ENCODE measurements around the gene SYF2.
"Not testable (repeated sequence)": the region's sequence is repeated elsewhere in the genome, so short reads cannot be mapped to it uniquely, and the experiment has no call there.

Gene SYF2

DNA sequence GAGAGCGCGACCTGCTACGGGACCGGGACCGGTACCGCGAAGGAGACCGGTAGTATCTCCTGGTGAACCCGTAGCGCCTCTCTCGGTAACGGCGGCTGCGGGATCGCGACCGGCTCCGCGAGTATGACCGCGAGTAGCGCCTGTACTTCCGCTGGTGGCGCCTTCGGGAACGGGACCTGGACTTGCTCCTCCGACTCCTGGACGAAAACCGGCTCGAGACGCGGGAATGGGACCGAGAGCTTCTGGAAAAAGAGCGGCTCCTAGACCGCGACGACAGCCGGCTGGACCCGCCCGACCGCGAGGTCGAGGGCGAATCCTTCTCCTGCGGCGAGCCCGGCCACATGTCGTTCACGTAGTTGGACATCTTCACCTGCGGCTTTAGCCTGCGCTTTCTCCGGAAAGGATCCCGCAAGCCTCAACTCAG, 14.3 kb upstream of the SYF2 start:
- no peak for DNase-seq (ENCODE audit: low read depth)

DNA sequence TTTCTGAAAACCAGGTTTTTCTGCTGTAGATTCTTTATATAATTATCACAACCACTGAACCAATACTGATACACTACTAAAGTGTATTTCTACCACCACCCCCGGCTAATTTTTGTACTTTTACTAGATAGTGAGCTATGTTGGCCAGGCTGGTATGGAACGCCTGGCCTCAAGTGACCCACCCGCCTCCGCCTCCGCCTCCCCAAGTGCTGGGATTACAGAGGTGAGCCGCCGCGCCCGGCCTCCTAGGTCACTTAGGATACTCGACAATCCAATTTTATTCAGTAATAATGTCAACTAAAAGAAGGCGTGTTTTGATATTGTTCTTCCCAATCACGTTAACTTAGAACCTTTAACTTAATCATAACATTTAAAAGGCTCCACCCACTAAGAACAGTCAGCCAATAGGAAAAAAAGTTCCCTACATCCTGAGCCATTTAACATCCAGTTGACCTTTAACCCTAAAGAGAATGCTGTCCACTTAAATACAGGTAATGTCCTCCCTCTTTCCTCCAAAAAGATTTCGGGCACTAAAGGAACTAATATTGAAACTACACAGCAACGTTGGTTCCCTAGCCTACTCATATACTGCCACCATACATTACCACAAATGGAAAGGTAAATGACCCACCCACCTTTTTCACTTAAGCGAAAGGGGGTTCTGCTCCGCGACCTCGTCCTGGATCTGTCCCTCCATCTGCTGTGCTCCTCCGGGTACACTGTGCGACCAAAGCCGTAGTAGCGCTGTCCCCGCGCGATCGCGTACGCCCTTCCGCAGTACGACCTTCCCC, 13.7 kb upstream of the SYF2 start:
- no peak for DNase-seq (ENCODE audit: low read depth)

DNA sequence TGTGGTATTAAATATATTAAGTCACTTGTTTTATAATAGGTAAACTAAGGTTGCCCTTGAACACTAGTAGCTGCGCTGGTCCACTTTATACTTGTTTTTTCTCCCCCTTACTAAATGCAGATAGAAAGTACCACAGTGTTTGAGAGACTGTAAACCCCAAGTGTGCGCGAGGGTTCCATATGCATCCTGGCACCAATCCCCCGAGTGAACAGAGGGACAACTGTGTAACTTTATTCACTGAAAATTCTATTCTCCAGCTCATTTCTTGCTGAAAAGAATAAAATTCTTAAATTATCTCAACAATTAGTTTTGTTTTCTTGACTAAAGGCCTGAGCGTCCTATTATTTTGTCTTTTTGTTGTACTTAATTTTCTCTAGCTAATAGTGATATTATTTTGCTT, 13.1 kb upstream of the SYF2 start:
- no peak for DNase-seq (ENCODE audit: low read depth)

DNA sequence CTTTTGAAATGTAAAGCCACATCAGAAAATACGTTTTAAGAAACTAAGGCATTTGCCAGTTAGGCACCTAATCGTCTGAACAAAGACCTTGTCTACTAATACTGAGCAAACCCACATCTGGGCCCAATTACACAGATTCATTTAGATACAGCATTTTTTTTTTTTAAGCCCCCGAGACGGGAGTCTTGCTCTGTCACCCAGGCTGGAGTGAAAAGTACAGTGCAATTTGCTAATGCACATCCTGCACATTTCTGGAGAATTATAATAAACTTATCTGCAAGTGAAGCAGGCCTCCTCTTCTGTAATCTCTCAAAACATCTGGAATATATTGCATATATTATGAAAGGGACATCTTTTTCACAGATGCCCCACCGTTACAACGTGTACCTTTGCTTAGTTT, 11.6 kb upstream of the SYF2 start:
- no peak for DNase-seq (ENCODE audit: low read depth)

DNA sequence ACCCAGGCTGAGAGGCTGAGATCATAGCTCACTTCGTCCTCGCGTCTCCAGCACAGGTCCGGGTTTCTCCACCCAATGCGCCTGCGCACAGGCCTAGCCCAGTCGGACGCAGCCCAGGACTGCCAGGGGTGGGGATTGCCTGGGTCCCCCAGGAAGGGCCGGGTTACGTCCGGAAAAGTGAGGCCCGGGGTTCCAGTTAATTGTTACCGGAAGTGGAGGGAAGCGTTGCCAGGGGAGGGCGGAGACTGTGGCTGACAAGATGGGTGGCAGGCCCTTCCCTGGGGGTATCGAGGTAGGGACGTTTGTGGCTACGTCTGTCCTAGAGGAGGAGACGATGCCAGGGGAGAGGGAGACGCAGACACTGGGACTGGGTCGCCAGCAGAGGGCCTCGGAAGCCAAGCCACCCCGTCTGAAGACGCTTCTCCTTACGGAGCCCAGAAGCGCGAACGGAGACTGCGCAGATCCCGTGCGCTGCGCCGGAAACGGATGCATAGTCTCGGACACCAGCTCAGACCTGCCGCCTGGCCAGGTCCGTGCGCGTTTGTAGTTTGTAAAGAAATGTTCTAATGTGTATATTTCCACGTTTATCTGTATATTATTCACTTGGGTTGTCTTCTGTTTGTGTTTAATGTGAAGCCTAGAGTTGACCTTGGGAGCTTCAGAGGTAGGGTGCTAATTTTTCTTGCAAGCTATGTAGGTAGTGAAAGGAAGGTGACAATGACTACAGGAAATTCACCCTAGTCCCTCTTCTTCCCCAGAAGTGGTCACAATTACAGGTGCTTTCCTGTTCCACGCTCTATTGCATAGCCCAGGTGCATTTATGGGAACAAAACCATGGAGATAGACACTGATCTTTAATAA, 7.6 kb upstream of the SYF2 start:
- peak; percentile 64 for DNase-seq (ENCODE audit: low read depth)

DNA sequence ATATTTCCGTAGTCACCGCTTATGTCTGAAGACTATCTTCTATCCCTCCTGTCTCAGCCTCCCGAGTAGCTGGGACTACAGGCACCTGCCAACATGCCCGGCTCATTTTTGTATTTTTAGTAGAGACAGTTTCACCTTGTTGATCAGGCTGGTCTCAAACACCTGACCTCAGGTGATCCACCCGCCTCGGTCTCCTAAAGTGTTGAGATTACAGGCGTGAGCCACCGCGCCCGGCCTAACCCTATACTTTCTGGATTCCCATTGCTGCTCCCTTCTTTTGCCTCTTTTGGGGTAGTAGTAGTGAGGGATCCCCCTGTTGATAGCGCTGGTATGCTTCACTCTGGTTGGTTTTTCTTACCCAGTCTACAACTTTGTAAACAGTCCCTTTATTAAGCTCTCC, 5.7 kb upstream of the SYF2 start:
- DNase-seq (ENCODE audit: low read depth) = no peak

DNA sequence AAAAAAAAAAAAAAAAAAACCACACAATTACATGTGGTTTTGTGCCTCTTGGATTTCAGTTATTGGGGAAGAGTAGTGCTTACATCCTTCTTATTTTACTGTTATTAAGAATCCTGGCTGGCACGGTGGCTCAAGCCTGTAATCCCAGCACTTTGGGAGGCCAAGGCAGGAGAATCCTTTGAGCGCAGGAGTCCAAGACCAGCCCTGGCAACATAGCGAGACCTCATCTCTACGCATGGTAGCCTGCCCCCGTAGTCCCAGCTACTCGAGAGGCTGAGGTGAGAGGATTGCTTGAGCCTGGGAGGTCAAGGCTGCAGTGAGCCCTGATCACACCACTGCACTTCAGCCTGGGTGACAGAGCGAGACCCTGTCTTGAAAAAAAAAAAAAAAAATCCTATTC, 4.0 kb upstream of the SYF2 start:
- DNase-seq (ENCODE audit: low read depth) = not testable (repeated sequence)

DNA sequence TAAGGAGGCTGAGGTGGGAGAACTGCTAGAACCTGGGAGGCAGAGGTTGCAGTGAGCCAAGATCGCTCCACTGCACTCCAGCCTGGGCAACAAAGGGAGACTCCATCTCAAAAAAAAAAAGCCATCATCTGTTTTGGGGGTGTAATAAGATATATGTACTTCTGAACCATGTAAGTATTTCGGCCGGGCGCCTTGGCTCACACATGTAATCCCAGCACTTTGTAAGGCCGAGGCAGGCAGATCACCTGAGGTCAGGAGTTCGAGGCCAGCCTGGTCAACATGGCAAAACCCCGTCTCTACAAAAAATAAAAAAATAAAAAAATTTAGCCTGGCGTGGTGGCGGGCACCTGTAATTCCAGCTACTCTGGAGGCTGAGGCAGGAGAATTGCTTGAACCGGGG, 3.1 kb upstream of the SYF2 start:
- DNase-seq (ENCODE audit: low read depth) = not testable (repeated sequence)

DNA sequence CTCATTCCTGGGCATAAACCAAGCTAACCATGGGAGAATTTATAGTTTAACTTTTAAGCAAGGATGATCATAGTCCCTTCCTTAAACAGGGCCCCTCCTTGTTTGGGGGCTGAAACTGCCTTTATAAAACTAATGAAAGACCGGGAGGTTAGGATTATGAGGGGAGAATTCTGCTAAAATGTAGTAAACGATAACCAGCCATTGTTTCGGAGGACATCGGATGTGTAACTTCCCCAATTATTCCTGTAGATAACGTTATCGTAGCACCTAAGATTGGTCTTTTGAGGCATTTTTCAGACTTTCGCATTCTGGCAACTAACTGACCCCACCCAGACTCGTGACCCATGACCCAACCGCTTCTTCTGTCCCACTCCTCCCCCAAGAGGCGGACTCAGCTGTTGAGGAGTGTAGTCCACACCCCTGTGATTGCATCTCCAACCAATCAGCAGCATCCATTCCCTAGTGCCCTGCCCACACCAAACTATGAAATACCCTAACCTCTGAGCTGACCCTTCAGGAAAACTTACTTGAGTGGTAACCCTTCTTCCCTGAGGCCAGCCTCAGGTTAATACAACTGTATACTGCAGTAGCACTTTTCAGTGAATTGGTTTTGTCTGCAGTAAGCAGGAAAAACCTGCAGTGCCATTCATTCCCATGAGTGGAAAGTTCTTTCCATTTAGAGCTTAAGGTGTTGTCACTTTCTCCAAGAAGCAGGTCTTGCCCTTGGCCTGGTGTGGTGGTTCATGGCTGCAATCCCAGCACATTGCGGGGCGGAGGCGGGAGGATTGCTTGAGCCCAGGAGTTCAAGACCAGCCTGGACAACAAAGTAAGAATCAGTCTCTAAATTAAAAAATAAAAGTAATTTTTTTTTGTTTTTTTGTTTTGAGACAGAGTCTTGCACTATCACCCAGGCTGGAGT, 823 bp upstream of the SYF2 start:
- no peak for DNase-seq (ENCODE audit: low read depth)

DNA sequence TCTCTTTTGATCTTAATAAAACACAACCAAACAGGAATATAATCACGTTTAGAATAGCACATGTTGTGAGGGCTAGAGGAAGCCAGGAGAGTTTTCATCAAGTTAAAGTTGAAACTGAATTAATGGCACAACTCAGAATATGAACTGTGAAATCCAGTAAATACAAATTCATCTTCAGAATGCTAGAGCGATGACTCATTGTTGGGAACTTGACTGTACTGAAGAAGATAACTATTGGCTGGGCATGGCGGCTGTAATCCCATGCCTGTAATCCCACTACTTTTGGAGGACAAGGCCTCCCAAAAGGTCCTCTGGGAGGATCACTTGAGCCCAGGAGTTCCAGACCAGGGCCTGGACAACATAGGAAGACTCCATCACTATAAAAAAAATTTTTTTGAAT, 8.8 kb downstream of the SYF2 start:
- DNase-seq (ENCODE audit: low read depth) = no peak

DNA sequence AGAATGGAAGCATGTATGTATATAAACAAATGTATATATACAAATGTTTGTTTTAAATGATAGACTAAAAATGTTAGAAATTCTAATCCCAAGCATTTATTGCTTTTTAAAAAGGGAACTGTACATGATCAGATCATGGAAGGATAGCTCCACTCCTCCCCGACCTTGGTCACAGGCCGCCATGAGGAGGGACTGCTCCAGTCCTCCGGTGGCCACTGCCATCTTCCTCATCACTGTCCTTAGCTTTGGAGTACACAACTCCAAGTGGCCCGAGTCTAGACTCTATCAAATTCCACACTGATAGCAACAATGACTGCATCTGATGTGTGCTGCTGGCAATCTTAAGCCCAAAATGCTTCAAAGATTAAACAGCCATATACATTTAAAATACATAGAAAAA, 9.7 kb downstream of the SYF2 start:
- DNase-seq (ENCODE audit: low read depth) = no peak

DNA sequence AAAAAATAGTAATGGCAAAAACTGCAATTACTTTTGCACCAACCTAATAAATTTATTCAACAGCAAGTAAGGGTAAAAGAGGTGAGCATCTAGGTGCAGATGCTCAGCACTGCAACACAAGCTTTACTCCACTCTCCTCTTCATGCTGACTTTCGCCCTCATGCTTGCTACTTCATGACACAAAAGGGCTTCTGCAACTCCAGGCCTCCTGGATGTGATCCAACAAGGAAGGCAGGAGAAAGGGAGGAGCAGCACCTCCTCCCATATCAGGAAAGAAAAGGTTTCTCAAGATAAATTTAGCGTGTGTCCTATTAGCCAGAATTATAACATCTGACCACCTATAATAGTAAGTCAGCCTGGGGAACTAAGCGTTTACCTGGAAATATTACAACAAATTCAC, 11.6 kb downstream of the SYF2 start:
- DNase-seq (ENCODE audit: low read depth) = no peak

DNA sequence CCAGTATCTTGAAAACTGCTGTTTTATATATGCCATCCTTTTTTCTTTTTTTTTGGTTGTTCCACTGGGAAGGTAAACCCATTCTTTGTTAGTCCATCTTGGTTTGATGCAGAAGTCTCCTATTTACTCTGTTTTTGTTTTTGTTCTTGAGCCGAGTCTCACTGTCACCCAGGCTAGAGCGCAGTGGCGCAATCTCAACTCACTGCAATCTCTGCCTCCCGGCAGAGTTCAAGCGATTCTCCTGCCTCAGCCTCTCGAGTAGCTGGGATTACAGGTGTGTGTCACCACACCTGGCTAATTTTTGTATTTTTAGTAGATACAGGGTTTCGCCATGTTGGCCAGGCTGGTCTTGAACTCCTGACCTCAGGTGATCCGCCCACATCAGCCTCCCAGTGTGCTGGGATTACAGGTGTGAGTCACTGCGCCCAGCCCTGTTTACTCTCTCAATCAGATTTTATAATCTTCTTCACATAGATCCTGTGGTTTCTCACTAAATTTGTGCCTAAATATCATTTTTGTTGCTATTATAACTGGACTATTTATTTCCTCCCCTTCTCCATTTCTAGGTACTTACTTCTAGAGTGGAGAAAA, 12.5 kb downstream of the SYF2 start:
- DNase-seq (ENCODE audit: low read depth) = no peak

DNA sequence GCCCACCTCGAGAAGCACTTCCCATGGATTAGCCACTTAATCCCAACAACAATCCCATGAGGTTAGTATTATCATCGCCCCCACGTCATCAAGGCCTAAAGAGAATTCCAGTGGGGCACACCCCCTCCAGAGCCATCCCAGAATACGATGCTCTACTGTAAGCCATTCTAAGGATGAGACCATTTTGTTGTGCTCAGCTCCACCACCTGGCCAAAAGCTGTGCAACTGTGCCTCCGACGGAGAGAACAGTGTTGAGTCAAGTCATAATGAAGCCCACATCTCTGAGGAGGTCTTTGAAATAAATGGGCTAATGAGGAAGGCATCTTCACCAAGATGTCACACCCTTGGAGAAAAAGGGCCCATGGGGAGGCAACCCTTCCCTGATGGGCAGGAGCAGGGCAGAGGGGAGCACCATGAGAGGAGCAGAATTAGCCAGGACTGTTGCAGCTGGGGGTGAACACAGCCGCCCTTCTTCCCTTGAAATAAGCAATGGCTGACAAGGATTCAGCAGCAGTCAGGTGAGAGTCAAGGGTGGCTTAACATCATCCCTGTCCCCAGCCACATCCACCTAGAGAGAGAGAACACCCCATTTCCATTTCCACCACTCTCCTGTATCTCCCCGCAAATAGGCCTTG, 14.6 kb downstream of the SYF2 start:
- DNase-seq (ENCODE audit: low read depth) = no peak

DNA sequence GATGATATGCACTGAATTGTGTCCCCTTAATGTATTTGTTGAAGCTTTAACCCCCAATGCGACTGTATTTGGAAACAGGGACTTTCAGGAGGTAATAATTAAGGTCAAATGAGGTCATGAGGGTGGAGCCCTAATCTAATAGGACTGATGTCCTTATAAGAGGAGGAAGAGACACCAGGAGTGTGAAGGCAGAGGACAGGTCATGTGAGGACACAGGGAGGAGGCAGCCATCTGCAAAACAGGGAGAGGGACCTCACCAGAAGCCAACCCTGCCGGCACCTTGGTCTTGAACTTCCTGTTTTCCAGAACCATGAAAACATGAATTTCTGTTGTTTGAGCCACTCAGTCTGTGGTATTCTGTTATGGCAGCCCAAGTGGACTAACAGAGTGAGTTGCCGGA, 15.3 kb downstream of the SYF2 start:
- DNase-seq (ENCODE audit: low read depth) = no peak

DNA sequence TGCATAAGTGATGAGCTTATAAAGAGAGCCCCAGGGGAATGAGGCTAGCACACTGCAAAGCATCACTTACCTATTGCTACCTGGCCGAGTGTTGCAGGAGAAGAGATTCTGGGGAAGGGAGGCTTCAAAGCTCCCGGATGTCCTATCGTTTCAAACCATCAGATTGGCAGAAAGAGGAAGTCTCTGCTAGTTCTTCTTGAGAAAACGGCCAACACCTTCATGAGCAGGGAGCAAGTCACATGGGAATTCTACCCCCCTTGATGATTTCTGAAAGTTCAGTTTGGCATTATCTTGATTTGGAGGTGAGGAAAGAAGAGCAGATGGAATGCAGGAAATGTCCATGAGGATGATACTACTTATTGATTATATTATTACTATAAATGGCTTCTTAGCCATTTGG, 16.2 kb downstream of the SYF2 start:
- DNase-seq (ENCODE audit: low read depth) = no peak

DNA sequence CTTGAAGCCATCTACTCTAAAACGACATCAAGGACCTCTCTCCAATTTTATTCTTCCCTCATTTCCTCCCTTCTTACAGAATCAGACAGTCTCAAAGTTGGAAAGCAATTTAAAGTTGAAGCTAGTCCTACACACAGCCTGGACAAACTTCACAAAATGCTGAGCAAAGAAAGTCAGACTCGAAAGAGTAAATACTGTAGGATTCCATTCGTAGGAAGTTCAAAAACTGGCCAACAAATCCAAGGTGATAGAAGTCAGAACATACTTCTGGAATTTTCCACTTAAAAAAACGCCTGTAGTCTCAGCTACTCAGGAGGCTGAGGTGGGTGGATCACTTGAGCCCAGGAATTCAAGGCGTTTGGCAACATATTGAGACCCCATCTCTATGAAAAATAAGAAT, 19.6 kb downstream of the SYF2 start:
- no peak for DNase-seq (ENCODE audit: low read depth)

DNA sequence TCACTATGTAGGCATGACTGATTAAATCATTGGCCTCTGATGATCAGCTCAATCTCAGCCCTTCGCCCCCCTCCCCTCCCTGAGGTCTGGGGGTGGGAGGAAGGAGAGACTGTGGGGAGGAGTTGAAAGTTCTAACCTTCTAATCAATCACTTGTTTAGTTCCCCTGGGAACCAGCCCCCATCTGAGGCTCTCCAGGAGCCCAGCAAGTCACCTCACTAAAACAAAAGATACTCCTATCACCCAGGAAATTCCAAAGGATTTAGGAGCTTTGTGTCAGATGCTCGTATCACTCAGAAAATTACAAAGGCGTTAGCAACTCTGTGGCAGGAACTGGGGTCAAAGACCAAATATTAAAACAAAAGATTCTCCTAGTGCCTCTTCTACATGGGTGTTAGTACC, 21.6 kb downstream of the SYF2 start:
- no peak for DNase-seq (ENCODE audit: low read depth)

DNA sequence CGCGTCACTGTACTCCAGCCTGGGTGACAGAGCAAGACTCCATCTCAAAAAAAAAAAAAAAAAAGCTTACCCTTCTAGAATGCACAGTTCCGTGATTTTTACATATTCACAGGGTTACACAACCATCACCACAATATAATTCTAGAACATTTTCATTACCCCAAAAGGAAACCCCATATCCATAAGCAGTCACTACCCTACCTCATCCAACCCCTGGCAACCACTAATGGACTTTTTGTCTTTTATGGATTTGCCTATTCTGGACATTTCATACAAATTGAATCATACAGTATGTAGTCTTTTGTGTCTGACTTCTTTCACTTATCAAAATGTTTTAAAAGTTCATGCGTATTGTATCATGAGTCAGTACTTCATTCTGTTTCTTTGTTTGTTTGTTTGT, 22.8 kb downstream of the SYF2 start:
- no peak for DNase-seq (ENCODE audit: low read depth)

DNA sequence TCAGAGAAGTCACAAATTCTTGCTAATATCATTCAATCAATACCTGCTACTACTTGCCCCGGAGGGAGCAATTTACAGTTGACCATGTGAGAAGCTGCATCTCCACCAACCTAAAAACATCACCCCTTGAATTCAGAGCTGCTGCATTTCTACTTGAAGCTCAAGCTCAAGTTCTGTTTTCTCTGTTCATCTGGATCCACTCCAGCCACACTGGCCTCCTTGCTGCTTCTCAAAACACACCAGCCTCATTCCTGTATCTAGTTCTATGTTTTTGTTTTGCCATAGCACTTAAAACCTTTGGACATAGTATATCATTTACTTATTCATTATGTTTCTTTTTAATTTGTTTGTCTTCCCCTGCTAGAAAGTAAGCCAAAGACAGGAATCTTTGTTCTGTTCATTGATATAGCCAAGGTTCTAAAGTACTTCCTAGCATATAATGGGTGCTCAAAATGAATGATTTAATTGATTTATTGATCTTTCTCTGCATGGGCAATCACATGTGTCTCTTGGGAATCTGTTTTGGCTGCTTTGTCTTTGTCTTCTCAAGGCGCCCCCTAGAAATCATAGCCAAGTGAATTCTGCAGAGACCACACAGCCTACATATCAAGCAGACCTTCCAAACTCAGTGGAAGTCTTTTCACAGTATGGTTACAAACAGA, 23.6 kb downstream of the SYF2 start:
- DNase-seq (ENCODE audit: low read depth) = no peak

DNA sequence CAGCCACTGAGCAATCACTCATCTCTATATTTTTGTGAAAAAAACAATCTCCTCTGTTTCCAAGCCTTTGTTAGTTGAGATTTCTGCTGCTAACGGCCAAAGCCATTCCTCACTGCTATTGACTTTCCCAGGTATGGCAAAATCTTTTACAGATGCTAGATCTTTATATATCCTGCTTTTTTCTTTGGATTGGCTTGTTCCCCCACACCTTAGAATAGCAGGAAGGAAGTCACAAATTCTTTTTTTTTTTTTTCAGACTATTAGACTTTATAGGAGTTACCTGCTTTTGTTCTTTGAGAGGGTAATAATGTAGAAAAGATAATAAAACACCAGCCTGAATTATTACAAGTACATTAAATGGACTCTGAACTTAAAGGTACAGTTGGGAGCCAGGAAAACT, 24.2 kb downstream of the SYF2 start:
- no peak for DNase-seq (ENCODE audit: low read depth)
